Left renal cortex interstitium (tissue), 4 donors: ENCODE data around the gene FLRT1. TPM values are rescaled to one million over a fixed set of nuclear protein-coding genes. Genes with fewer than 3 reads are reported as not detected.

Experiments used
- DNase-seq, 4 donors: peaks; one replicate each; pipeline ENCODE4 v3.0.0-alpha.2; 2013; ENCODE audit warnings: low read depth in 4 of 4, low spot score in 2 of 4, missing footprints in 1 of 4
- polyA plus RNA-seq, 4 donors: library from polyadenylated mRNA; unstranded; fragments of 120-200 nt; gene quantifications; one replicate each; pipeline ENCODE4 v1.2.1, GENCODE V29; 2013; ENCODE audit not compliant: insufficient read length in 4 of 4

FLRT1 gene
- polyA plus RNA-seq, 4 donors = 2.5 to 4.6 (median 3.2) TPM

DNA sequence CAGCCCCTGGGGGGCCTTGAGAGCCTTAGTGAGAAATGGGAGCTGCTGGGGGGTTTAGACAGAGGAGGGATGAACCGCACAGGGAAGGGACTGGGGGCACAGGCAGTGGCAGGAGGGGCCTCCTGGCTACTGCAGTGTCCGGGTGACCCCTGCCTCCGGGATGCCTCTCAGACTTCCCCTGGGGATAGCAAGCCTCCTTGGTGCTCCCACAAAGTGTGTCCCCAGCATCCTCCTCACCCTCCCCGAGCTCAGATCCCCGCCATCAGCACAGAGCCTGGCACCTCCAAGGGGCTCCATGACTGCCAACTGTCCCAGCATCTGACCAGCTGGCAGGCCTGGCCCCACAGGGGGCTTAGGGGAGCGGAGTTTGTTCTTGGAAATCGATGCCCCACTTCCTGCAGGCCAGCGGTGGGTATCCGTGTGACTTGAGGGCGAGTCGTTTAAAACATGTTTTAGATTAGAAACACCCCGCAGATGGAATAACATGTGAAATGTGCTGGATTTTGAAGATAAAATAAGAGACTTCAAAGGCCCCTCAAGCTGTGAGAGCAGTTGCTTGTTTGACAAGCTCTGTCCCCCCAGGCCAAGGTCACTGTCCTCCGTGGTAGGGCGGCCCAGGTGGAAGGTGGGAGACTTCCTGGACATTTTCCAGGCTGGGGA is 13.5 kb upstream of the FLRT1 start:
- no peak for DNase-seq

DNA sequence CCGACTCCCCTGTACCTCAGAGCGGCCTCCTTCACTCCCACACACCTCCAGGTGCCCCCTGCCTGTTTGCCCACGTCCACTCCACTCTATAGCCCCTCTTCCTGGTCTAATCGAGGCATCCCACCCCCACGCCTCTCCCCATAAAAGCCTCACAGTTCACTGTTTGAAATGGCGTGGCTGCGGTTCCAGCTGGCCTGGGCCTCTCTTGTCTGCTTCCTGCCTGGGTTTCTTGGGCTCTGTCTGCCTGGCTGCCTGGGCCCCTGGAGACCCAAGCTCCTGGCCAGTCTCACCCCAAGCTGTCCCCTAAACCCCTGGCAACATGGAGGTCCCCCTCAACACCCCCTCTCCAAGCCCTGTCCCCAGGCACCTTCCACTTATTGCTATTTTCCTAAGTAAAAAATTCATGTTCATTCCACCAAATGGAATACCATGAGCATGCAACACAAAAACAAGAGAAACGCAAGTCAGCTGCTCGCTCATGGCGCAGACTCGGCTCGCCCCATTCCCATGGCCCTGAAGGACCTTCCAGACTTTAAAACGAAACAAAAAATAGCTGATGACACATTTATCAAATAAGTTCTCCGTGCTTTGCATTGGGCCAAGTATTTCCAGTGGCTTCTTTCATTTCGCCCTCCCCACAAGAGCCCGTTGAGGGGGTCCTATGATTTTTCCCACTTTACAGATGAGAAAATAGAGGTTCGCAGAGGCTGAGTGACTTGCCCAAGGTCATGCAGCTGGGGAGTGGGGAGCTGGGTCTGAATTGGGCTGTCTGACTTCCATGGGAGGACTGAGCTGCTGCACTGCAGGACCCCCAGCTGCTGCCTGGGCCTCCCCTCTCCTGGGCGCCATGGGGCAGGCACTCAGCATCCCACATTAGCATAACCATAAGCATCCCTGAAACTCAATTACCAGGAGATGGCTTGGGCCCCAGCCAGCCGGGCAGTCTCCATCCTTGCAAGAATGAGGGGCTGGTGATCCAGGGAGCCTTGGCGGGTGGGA is 11.7 kb upstream of the FLRT1 start:
- no peak for DNase-seq

DNA sequence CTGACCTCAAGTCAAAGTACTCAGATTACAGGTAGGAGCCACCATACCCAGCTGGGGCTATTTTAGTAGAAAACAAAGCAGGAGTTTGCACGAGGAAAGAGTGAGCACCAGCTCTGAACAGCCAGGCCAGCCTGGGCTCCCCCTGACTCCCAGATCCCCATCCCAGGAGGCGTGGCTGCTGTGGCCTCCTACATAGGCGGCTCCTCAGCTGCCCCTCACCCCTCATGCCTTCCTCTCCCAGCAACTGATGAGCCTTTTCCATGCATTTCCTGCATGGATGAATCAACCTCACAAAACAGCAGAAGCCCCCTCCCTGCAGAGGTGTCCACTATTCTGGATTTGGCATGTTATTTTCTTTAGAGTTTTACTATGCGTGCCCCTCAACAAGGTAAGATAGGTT is 10.5 kb upstream of the FLRT1 start:
- DNase-seq = no peak

DNA sequence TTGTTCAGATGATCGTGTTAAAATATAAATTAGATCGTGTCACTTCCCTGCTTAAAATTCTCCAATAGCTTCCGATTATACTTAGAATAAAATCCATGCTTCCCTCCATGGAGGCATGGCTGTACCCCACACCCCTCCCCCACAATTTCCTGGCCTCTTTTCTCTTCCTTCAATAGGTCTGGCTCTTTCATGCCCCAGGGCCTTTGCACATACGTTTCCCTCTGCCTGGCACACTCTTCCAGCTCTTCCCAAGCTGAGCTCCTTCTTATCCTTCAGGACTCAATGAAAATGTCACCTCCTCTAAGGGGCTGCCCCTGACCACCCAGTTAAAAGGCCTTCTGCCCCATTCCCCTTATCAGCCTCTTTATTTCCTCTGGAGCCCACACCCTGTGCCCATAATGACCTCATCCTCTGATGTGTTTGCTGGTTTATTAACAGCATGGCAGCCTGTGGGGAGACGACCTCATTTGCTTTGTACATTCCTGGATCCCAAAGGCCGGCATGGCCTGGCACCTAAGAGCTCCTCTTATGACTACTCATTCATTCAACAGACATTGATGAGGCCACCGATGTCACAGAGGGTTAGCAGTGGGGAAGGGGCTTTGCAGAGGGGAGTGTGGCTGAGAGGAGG is 9.0 kb upstream of the FLRT1 start:
- DNase-seq = no peak

DNA sequence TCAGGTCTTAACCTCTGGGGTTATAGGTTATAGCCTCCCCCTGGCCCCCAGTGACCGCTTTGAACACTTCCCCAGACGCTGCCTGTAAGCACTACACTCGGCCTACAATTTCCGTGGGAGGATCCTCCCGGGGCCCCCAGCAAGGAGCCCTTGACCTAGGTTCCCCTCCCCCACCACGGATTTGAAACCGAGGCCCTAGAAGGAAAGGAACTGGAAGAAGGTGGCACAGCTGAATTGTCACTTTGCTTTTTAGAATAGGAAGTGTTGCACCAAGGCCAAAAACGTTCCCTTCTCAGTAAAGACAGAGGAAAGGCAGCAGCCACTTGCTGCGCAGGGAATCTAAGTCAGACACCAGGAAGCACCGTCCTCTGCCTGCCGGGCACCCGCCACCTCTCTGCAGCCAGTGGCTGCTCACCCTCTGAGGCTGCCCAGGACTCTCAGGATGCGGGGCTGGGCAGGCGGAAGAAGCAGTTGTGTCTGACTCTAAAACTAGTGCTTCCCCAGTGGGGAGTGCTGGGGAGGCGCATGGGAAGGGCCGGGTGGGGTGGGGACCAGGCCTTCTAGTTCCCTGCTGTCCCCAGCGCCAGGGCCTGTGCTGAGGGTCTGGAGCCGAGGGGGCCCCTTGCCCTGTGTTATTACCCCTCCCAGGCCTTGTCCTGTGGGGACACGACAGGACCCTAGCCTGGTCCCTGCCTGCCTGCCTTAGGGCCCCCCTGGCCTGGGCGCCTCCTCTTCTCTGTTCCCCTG is 7.9 kb upstream of the FLRT1 start:
- no peak for DNase-seq

DNA sequence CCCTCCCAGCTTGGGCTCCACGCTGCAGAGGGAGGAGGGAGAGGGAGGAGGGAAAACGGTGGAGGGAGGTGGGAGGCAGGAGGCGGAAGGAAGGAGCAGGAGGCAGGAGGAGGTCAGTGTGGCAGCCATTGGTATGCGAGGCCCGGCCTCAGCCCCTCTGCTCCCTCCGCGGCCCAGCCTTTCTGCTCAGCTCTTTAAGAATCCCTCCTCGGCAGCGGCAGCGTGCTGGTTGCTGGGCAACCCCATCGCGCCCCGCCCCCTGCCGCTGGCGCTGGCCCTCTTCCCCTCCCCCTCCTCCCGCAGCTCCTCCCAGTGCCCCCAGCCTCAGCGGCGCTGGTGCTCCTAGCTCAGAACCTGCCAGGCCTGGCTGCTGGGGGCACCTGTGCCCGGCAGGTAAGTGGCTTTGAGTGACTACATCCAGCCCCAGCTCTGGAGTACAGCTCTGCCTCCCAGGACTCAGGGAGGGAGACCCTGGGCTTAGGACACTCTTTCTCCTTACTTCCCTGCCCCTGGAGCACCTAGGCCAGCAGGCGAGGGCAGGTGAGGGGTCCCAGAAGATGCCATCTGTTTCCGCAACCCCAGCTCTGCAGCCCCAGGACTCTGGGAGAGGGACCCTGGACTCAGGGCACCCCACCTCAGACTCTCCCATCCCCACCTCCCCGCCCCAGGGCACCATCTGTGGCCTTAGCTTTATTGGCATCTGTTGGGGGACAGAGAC is 7.2 kb upstream of the FLRT1 start:
- peak in 2 of 4 donors; percentile 58 to 61 for DNase-seq

DNA sequence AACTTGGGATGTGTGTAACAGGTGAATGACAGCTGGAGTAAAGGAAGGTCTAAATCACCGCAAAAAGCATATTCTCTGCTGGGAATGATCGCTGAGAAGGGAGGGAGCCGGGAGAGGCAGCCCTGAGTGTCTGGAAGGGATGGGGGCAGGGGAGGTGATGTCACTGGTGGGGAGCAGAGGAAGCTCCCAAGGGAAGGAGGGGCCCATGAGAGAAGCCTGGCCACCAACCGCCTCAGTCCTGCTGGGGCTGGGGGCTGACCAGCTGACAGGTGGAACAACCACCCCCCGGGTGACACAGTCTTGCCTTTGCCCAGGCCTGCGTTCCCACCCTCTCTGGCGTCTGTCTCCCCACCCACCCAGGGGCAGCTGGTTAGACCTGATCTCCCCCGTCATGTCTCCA is 6.0 kb upstream of the FLRT1 start:
- DNase-seq = no peak

DNA sequence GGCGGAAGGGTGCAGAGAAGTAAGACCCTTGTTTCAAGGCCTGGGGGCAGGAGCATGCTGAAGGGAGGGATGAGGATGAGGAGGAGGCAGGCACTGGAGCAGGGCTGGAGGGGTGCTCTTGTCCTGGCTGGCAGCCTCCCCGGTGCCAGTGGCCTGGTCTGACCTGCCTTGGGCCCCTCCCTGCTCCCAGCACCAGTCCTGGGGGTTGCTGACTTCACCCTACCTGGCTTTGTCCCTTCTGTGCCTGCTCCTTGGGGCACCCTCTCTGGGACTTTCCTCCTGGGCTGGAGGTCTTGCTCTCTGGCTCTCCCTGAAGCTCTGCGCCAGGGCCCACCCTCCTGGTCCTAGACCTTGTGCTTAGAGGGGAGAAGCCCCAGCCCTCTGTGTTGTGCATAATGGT is 4.7 kb upstream of the FLRT1 start:
- no peak for DNase-seq

DNA sequence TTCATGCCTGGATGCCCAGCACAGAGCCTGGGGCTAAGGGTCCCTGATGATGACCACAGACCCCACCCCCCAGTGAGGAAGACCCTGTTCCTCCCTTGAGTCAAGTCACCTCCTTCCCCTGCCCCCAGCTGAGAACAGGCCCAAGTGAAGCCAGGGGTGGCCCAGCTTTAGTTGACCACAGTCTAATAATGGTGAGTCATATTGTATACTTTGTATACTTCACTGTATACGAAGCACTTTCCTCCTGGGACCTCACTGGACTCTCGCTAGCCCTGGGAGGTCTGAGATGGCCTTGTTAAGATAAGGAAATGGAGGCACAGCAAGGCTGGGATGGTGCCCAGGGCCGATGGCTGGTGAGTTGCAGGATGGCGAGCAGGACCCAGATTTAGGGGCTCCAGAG is 3.7 kb upstream of the FLRT1 start:
- no peak for DNase-seq

DNA sequence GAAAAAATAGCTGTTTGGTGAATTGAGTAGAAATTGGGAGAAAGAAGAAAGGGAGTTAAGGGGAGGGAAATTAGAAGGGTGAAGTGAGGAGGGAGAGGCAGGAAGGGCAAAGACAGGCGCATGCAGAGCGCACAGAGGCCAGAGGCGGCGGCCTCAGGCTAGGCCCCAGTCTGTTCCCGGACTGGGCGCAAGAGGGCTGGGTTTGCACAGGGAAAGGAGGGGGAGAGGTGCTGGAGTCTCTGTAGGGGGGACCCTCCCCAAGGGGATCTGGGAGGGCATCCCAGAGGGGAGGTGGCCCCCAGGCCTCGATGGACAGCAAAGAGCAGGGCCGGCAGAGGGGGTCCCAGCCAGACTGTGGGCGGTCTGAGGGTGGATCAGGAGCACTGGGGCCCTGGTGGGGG is 1.3 kb upstream of the FLRT1 start:
- DNase-seq = no peak

DNA sequence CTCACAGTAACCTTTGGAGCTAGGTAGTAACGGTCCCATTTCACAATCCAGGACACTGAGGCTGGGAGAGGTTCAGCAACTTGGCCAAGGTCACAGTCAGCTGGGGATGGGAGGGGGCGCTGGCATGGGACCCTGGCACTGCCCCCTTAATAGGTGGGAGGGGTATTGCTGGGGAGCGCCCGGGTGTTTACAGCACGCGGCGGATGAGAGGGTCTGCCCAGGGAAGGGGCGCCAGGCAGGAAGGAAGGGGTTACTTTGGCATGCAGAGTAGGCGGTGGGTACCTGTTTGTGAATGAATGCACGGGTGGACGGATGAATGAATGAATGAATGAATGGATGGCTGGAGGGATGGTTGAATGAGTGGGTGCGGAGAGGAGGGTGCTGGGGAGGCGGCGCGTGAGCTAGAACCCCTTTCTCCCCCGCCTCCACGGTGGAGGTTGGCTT is 628 bp upstream of the FLRT1 start:
- DNase-seq = no peak

DNA sequence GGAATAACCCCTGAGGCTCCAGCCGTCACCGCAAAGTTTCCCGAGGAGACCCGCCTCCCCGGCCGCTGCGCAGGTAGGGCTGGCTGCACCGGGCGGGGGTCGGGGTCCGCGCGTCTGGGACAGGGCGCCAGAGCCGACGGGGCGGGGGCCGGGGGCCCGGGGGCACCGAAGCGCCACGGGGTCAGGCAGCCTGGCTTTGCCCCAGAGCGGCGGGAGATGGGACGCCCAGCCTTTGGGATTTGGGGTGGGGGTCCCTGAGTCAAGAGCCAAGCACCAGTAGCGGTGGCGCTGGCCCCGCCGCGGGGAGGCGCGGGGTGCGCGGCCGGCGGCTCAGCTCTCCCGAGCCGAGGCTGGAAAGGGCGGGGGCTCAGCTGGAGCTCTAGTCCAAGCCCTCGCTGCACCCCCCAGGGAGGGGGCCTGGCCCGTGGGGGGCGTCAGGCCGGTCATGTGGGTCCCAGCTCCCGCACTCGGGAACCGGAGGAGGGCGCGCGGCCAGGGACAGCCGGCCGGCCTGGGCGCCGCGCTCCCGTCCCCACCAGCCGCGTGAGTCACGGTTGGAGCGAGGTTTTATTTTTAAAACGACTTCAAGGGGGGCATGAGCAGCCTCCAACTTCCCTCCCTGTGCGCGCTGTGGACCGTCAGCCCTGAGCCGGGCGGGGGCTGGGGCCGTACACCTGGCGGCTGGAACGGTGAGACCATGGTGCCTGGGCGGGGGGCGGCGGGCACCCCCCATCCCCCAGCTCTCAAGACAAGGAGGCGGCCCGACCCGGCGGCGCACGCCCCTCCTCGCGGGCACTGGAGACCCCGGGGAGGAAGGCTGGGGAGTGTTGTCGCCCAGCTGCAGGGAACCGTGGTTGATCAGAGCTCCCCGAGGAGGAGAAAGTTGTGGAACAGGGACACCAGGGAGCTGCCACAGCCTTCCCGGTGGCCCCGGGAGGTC is 626 bp downstream of the FLRT1 start:
- no peak for DNase-seq

DNA sequence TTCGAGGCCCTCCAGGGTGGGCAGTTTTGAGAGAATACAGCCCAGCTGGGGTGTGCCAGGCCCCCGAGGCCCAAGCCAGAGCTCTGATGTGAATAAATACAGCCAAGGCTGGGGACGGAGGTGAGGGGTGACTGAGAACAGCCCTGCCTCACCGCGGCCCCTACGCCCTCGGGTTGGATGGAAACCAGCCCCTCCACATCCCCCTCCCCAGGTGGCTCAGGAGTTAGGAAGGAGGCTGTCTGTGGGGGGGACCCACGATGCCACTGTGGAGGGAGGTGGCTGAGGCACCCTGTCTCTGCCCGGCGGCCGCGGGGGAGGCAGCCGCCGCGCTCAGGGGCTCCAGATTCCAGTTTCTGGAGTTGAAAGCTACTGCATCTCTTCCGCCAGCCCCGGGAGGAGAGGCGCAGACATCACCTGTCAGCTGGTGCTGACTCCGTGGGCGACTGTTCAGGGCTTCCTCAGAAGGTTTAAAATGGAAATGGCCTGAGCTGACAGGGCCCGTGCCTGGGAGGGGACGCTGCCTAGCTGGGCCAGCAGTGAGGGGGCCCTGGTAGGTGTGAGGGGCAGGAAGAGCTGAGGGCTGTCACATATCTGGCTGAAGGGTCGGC is 1.4 kb downstream of the FLRT1 start:
- DNase-seq = no peak

DNA sequence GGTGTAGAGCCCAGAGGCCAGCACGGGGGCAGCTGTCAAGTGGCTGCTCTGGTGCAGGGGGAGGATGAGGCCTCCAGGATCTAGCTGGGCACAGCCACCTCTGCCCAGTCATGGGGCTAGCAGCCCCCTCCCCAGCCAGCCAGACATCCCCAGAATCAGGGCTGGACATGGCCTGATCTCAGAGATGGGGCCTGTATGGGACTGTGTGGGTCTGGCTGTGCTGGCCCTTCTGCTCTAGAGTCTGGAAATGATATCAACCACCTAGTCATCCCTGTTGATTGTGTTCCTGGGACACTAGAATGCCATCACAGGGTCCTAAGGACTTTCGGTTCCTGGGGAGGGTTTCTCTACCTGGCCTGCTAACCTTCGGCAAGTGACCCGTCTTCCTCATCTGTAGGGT is 2.8 kb downstream of the FLRT1 start:
- DNase-seq = no peak

DNA sequence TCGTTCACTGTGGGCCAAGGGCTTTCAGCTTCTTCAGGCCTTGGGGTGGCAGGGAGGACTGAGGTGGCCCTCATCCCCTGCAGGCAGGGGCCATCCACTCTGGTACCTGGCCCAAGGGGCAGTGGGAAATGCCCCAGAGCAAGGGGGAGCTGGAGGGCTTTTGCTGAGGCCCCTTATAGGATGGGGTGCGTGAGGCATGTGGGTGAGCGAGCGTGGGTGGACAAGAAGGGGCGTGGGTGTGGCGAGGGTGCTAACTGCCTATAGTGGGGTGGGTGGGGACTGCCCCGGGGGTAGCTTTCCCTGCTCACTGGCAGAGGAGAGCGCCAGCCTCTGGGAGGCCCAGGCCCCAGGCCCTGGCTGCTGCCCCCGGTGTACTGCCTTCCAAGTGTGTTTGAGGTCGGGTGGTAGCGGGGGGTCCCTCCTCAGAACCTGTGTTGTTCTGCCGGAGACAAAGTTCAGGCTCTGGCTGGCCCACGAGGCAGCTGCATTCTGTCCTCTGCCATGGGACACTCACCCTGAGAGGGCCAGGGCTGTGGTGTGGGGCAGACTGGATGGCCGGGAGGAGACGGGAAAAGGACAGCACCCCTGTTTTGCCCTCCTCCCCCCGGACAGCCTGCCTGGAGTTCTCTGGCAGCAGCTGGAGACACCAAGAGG is 3.4 kb downstream of the FLRT1 start:
- no peak for DNase-seq

DNA sequence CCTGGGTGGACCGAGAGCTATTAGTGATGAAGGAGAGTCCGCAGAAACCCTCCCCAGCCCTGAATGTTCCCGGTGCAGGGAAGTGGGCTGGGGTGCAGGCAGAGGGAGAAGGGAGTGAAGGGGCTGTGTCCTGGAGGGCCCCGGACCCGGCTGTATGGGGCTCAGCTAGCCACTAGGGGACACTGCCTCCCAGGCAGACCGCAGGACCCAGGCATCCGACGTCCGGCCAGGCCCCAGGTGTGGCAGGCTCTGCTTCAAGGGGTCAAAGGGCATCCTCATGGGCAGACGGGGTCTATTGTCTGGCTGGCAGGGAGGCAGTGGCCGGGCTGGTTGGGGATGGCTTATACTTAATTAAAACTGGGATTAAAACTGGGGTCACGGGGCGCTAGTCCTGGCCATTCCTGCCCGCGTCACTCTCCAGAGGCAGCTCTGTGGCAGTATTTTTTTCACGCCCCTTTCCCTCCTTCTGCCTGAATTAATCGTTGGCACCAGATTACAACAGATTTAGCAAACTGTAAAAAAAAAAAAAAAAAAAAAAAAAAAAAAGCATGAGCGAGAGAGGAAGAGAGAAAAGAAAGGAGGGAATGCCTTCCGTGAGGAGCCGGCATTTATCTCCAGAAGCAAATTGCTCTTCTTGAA is 5.1 kb downstream of the FLRT1 start:
- DNase-seq = no peak

DNA sequence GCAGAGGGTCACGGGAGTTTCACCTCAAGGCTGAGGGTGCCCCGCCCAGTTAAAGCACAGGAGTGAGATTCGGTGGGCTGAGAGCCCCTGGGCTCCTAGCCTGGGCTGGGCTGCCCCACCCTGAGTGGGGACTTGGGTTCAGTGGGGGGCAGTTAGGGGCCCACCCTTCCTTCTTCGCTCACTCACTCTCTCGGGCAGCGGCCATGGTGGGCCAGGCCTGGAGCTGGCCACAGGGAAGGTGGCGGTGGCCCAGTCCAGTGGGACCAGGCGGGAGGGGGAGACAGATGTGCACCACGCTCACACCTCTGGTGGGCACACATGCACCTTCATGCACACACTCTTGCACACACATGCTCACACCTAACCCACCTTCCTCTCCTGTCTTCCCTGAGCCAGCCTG is 6.1 kb downstream of the FLRT1 start:
- no peak for DNase-seq

DNA sequence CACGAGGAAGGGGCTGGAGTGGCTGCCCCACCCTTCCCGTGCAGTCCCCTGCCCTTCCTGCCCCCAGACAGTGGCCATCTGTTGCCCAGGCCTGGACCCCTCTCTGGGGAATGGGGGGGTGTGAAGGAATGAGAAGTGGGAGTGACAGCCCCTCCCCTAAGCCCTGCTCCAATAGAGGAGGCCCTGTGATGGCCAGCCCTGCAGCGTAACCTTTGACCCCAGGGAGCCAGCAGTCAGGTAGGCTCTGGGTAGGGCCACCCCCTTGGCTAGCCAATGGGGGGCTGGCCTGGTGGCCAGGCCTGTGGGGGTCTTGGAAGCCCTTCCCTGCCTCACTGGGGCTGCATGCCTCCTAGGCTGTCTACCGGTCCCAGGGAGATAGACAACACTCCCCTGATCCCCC is 6.6 kb downstream of the FLRT1 start:
- DNase-seq = no peak
